ENCODE data around the gene SYNGR1. TPM values are rescaled to one million over a fixed set of nuclear protein-coding genes. Genes with fewer than 3 reads are reported as not detected.

SYNGR1 gene
- polyA plus RNA-seq, 4 donors: 18.8 to 26.7 (median 20.8) TPM

DNA sequence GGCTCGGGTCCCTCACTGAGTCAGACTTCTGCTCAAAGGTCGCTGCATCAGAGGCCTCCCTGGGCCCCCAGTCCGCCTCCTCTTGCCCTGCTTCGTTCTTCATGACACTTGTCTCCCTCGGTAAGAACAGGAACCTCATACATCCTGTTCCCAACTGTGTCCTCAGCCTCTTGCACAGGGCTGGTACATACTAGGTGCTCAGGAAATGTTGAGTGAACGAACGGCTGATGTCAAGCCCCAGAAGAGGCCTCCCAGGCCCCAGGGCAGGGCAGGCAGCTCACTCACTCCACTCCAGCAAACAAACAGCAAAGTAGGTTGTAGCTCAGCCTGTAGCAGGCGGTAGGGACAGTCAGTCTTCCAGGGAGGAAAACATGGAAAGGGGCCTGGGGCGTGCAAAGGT lies 17.2 kb downstream of the SYNGR1 start:
- no peak for DNase-seq (ENCODE audit: low read depth in 4 of 4, low spot score in 3 of 4)

- no peak for DNase-seq (ENCODE audit: low read depth in 4 of 4, low spot score in 3 of 4)
These were observed 18.7 kb downstream of the SYNGR1 start for GRCh38 chr22:39368461-39368911.

GRCh38 chr22:39369186-39369585 lies 19.4 kb downstream of the SYNGR1 start:
- DNase-seq (ENCODE audit: low read depth in 4 of 4, low spot score in 3 of 4): no peak

DNA sequence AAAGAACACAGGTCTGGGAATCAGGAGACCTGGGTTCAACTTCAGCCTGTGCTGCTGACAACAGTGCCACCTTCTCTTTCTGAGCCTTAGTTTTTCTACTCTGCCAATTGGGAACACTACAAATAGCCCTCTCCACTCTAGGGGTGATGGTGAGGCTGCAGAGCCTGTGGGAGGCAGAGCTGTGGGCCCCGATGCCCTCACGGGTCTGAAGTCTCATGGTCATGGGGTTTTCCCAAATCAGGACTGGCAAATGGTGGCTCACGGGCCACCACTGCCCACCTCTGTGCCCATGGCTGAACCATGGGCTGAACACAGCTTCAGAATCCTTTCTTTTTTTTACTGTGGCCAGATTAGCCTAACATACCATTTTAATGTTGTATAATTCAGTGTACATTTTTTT lies 19.8 kb downstream of the SYNGR1 start:
- no peak for DNase-seq (ENCODE audit: low read depth in 4 of 4, low spot score in 3 of 4)

GRCh38 chr22:39371732-39372131 lies 21.9 kb downstream of the SYNGR1 start:
- DNase-seq (ENCODE audit: low read depth in 4 of 4, low spot score in 3 of 4): no peak

DNA sequence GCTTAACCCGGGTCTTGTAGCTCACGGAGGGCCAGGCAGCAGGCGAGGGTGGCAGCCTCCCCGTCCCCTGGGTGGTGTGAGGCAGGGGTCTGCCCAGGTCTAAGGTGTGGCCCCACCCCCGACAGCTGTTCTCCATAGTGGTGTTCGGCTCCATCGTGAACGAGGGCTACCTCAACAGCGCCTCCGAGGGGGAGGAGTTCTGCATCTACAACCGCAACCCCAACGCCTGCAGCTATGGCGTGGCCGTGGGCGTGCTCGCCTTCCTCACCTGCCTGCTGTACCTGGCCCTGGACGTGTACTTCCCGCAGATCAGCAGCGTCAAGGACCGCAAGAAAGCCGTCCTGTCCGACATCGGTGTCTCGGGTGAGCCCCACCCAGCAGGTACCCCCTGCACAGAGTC lies 24.4 kb downstream of the SYNGR1 start:
- DNase-seq (ENCODE audit: low read depth in 4 of 4, low spot score in 3 of 4): no peak

DNA sequence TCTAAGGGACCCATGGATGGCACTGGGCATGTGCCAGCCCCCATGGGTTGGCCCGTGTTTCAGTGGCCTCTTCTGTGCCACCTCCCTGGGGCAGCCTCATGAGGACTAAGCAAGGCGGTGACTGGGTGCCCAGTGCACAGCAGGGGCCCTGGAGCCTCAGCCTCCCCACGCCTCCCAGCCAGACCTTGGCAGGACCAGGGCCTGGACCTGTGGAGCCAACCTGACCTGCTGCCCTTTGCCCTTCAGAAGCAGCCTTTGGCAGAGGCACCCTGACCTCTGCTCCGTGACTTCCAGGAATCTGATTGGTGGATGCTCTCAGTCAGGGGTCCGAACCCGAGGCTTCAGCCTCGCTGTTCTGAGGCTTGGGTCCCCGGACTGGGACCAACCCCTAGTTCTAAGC lies 25.0 kb downstream of the SYNGR1 start:
- no peak for DNase-seq (ENCODE audit: low read depth in 4 of 4, low spot score in 3 of 4)

DNA sequence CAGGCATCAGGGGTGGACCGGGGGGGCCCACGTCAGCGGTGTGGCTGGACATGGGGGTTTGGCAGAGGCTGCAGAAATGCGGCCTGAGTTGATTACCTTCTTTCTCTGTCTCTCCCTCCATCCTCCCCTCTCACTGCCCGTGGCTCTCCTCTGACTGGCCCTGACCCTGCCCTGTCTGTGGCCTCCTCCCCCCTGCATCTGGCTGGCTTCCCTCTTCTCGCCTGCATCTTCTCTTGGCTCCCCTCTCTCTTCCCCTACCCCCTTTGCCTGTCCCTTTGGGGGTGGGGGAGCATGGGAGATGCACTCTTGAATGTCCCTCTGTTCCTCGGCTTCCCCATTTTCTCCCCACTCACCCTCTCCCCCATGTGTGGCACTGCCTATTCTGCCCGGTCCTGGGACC lies 25.9 kb downstream of the SYNGR1 start:
- no peak for DNase-seq (ENCODE audit: low read depth in 4 of 4, low spot score in 3 of 4)

DNA sequence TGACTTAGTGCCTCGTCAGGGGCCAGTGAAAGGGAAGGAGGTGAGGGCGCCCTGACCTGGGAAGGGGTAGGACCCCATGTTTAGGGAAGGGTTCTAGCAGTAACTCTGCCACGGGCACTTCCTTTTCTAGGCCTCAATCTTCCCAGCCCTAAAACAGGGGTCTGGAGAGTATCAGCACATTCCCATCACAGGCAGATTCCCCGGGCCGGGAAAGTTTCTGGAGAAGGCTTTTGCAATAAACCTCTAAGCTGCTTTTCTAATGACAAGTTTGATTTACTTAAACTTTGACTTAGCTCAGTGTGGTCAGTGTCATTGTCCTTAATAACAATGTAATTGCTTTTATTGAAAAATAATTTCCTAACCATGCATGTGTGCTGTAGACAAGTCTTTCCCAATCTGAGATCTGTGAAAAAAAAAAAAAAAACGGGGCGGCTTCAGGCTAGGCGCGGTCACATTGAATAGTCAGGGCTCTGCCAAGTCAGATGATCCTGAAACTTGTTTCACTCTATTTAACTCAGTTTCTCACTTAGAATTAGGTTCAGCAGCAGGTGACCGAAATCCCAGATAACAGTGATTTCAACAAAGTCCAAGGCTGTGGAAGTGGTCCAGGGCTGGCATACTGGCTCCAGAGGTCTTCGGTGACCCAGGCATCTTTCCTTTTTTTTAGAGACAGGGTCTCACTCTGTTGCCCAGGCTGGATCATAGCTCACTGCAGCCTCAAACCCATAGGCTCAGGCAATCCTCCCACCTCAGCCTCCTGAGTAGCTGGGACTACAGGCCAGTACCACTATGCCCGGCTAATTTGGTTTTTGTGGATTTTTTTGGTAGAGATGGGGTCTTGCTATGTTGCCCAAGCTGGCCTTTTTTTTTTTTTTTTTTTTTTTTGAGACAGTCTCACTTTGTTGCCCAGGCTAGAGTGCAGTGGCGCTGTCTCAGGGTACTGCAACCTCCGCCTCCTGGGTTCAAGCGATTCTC lies 30.3 kb downstream of the SYNGR1 start:
- no peak for DNase-seq (ENCODE audit: low read depth in 4 of 4, low spot score in 3 of 4)

DNA sequence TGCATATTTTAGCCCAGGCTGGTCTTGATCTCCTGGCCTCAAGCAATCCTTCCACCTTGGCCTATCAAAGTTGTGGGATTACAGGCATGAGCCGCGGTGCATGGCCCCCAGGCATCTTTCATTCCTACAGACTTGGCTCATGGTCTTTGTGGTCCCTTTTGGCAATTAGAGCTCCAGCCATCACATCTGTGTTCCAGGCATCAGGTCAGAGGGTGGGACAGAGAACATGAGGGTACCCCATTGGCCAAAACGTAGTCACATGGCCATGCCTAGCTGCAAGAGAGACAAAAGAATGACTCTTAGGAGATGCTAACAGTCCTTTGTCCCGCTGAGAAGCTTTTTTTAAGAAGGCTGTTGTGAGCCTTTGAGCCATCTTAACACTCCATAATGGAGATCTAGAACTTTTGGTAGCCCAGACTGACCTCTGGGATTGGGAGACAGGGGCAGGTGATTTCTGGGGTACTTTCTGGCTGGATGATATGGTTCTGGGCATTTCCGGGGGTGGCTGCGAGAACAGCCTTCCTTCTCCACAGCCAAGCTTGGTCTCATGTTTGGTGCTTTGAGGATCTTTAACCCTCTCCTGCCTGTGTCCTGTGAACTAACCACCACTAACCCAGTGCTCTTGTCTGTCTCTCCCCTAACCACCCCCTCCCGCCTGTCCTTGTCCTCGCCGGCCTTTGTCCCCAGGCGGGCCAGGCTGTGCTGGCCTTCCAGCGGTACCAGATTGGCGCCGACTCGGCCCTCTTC lies 31.4 kb downstream of the SYNGR1 start:
- DNase-seq (ENCODE audit: low read depth in 4 of 4, low spot score in 3 of 4): no peak

GRCh38 chr22:39381930-39382329 lies 32.1 kb downstream of the SYNGR1 start:
- no peak for DNase-seq (ENCODE audit: low read depth in 4 of 4, low spot score in 3 of 4)

- no peak for DNase-seq (ENCODE audit: low read depth in 4 of 4, low spot score in 3 of 4)
These were observed 32.6 kb downstream of the SYNGR1 start for GRCh38 chr22:39382410-39382809.

DNA sequence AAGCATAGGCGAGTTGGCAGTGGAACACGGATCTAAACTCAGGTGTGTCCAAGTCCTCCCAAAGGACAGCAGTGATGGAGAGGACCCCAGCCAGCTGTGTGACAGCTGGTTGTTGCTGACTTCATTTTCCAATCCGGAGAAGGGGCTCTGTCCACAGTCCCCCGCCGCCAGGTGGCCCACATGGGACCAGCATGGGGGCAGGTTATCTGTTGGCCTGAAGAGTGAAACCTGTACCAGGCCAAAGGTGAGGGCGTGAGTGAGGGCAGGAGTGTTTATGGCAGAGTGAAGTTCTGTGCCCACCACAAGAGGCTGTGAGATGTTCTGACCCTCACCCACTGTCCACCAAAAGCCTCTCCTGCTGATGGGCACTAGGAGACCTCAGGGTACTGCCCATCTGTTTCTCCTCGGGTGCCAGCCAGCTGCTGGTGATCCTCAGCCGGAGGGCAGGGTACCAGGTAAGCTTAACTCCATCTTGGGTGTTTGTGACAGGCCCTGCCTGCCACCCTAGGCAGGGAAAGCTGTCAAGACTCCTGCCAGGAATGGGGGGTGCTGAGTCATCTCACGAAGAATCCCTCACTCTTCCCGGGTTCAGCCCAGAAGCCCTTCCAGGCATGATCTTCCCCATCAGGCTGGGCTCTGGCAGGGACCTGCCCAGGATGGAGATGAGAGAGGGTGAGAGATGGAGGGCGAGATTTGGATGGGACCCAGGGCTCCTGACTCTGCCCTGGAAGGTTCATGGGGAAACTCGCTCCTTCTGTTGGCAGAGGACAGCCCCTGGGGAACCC lies 34.2 kb downstream of the SYNGR1 start:
- DNase-seq (ENCODE audit: low read depth in 4 of 4, low spot score in 3 of 4): no peak

- no peak for DNase-seq (ENCODE audit: low read depth in 4 of 4, low spot score in 3 of 4)
These were observed 35.1 kb downstream of the SYNGR1 start for GRCh38 chr22:39384750-39385480.

DNA sequence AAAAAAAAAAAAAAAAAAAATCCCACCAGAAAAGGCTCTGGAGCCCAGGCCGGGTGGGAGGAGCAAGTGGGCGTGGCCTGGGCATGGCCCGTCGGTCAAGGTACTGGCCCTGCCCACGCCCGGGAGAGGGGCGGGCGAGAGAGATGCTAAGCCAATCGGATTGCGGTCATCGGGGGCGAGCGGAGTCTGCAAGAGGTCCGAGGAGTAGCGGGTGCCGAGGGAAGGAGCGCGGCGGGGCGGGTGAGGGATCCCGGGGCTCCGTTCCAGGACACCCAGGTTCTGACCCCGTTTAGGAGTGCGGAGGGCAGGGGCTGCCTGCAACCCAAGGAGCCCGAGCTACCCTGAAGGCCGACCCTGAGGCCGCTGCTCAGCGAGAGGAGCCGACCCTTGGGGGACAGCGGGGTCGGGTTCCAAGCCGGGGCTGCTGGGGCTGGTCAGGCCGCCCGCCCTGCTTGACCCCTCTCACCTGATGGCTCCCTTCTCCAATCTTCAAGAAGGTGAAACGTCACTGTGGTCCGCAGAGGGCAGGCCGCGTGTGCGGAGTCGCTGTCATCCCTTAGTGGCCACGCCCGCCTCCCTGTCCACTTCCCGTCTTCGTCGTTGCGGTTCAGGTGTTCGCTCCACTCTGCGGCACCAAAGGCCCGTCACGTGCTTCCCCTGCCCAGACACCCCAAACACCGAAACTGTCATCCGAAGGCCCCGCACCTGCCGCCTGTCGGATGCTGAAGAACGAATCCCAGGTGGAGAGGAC lies 38.6 kb downstream of the SYNGR1 start:
- DNase-seq (ENCODE audit: low read depth in 4 of 4, low spot score in 3 of 4): peak; percentile 64 to 83 (median 75)

DNA sequence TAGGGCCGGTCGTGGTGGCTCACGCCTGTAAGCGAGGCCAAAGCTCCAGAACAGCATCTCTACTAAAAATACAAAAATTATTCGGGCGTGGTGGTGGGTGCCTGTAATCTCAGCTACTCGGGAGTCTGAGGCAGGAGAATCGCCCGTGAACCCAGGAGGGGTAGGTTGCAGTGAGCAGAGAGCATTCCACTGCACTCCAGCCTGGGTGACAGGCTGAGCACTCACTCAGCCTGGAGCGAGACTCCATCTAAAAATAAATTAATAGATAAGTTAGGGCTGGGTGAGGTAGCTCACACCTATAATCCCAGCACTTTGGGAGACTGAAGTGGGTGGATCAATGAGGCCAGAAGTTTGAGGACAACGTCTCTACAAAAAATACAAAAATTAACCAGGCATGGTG lies 39.6 kb downstream of the SYNGR1 start:
- DNase-seq (ENCODE audit: low read depth in 4 of 4, low spot score in 3 of 4): no peak

DNA sequence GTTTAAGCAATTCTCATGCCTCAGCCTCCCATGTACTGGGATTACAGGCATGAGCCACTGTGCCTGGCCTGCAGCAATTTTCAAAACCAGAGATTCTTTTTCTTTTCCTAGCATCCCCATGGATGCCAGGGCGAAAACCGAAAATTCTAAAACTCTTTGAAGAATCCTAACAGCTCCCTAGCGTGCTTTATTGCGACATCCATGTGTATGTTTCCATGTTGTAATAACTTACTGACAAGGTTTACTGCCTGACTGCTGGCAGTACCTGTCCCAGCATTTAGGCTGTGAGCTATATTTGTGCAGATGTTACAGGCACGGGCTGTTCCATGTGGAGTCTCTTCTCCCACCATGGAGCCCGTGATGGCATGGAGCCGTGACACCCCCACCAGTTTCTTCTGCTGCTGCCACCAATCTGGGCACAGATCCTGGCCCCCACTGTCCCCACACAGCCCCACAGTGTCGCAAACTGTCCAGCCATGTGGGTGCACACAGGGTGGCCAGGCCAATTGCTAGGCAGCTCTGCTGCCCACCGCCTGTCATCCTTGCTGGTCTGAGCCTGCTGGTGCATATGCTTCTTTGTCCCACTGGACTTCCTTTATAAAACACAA lies 42.7 kb downstream of the SYNGR1 start:
- no peak for DNase-seq (ENCODE audit: low read depth in 4 of 4, low spot score in 3 of 4)

GRCh38 chr22:39395936-39396796 lies 46.4 kb downstream of the SYNGR1 start:
- DNase-seq (ENCODE audit: low read depth in 4 of 4, low spot score in 3 of 4): no peak

Measured in left renal pelvis (tissue), 4 donors.